HG03575 (cell line): ENCODE measurements around the gene SIMC1.

Source experiments
- ATAC-seq: cut with Tn5 transposase; IDR thresholded peaks from one replicate; pipeline ENCODE4 v1.9.1; 2021; ENCODE audit not compliant: unreplicated experiment, insufficient number of reproducible peaks, low FRiP score; ENCODE audit errors: extremely low read depth

SIMC1 gene

DNA sequence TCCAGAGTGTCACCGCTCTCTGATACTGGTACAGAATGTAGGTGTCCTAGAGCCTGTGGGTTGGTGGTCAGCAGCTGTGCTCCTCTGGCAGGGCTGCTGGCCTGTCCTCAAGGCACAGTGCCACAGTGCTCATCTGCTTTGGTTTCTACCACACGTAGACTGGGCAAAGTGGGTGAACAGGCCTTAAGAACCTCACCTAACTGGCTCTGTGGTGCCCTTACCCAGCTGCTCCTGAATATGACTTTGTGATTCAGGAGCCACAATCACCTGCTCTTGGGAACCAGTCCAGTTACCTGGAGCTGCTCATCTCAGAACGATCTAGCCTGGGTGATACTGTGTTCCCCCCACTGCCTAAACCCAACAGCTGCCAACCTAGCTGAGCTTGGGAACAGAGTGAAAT, 143.8 kb downstream of the SIMC1 start:
- no peak for ATAC-seq

DNA sequence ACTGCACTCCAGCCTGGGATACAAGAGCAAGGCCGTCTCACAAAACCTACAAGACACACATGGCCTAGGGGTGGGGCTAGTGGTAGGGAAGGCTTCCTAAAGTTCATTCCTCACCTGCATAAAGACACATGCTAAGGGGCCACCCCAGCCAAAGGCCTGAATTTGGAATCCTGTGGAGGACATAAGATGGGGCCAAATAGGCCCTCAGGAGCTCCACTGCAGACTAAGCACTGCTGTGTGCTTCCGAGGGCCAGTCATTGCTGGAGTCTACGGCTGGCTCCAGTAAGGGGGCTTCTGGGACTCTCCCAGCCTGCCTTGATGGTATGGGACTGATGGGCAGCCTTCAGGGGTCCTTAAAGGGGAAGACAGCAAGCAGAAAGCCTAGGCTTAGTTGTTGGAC, 144.5 kb downstream of the SIMC1 start:
- no peak for ATAC-seq

DNA sequence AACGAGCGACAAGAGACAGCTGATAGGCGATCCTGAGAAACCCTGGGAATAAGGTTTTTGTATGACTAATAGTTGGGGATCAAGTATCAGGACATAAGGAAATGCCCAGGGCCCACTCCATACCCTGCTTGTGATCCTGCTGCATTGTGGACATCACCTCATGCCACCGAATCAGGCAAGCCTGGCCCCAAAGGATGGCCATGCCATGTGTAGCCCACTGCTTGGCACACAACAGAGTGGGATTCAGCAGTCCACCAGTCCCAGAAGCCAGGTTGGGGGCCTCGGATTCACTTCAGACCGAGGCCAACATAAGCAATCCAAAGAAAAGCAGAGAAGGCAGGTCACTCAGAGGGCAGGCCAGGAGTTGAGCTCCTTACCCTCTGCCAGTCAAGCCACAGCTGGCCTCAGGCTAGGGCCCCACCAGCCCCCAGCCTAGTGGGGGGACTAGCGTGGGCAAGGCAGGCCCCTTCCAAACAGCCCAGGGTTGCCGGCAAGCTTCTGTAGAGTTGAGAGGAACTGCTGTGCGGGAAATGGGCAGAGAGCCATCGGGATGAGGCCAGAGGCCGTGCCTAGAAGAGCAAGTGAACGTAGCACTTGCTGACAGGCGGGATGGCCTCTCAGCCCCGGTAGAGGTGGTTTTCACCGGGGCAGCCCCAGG, 145.2 kb downstream of the SIMC1 start:
- no peak for ATAC-seq

DNA sequence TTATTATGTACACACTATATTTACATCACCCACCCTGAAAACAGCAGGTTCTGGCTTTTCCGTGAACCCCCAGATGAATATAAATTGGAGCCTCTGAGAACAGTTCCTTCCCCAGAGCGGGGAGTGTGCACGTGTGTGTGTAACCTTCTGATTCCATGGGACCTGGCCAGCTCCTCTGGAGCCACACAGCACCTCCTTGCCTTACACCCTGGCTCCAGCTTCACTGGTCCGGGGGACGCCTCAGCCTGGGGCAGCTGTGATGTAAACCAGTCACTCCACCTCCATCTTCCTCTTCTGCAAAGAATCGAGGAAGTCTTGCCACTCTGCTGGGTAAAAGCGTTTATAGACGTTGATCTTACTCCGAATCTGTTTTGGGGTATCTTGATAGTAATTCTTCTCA, 145.7 kb downstream of the SIMC1 start:
- no peak for ATAC-seq

DNA sequence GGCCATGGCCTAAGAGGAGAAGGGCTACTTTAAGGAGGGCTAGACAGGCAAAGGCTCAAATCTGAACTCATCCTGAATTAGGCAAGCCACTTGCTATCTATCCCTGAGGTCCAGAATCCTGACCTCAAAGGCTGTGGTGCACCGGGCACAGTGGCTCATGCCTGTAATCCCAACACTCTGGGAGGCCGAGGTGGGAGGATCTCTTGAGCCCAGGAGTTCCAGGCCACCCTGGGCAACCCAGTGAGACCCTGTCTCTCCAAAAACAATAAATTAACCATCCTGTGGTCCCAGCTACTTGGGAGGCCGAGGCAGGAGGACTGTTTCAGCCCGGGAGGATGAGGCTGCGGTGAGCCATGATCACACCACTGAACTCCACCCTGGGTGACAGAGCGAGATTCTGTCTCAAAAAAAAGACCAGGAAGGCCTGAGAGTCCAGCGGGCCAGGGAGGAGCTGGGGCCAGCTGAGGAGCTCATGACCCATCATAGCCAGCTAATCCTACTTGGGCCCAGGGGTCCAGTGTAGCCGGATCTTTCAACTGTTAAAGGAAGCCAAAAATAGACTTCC, 146.2 kb downstream of the SIMC1 start:
- no peak for ATAC-seq

DNA sequence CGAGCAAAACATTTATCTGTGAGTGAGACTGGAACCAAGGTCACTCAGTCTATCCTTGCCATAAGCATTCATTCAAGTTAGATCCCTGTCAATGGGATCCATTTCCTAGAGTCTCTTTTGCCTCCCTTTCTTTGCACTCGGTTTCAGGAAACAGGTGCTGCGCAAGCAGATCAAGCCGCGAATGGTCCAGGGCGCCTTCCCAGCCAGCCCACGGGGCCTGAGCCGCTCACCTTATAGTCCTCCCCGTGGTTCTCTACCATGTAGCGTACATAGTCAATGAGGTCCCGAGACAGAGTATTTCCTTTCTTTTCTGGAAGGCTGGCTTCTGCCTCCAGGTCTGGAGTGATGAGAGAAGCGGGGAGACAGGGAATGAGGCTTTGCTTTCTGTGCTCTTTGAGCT, 146.8 kb downstream of the SIMC1 start:
- ATAC-seq: no peak

DNA sequence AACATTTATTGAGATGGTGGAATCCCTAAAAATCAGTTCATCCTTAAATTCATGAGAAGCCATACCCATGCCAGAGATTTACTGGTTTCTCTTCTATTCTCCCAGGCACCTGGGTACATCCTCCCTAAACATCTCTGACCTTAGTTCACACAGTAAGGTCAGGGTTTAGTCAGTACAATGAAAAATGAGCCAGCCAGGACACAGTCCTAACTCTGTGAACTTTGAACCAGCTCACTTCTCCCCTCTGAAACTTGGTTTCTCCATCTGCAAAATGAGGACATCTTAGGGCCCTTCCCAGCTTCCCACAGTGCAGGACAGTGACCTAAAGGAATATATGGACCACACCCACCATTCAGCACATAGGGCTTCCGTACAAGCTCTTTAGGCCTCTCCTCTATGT, 148.3 kb downstream of the SIMC1 start:
- ATAC-seq: no peak

DNA sequence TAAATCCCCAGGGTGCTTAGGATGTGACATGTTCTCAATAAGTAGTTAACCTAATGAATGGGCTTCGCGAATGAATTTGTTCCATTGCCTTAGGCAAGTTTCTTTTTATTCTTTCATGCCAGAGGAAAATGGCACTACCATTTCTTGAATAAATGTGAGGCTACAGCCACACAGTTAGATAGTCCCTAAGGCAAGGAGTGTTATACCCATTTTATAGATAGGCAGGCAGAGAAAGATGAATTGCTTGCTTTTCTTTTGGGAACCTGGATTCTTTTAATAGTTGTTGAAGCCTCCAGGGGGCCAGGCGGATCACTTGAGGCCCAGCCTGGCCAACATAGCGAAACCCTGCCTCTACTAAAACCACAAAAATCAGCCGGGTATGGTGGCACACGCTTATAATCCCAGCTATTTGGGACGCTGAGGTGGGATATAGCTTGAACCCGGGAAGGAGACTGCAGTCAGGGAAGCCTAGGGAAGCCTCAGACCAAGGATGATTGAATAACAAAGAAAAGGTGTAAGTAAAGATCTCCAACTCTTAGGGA, 149.2 kb downstream of the SIMC1 start:
- no peak for ATAC-seq

DNA sequence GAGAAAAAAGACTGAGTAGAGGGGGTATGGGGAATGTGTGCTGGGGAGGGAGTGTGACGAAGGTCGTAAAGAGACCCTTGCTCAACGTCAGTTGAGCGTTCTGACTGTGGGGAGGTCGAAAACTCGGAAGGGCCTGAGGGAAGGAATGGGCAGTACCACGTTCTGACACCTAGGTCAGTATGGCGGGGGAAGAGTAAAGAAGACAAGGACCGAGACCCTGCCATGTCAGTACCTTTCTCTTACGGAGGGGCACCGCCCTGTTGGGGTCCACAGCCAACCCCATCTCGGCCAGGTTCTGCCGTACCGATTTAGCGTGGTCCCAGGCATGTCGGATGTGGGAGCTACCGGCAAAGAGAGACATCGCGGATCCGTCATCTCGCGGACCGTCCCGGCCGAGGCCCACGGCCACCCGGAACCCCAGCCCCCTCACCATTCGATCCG, 149.8 kb downstream of the SIMC1 start:
- no peak for ATAC-seq

DNA sequence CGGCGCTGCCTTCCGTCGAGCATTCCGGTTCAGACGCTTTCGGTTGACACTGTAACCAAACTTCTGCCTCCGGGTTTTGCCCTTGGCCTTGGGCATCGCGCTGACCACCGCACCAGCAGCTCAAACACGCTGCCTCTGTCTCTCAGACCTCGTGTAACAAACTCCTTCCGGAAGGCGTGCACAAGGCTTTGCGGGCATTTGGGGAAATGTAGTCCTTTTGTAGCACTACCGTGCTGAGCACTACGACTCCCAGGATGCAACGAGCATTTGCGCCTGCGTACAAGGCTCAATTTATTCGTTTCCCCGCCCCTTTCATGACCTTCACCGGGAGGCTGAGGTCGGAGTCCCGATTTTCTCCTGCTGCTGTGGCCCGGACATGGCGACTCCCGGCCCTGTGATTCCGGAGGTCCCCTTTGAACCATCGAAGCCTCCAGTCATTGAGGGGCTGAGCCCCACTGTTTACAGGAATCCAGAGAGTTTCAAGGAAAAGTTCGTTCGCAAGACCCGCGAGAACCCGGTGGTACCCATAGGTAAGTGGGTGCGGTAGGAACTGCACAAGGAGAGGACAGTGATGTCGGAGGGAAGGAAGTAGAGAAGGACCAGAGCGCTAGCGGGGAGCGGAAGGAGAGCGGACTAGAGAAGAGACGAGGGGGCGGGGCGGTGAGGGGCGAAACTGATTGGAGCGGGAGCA, 150.4 kb downstream of the SIMC1 start, which contains the start of the genes HIGD2A and NOP16:
TSS of gene HIGD2A (plus strand) at position 308 of the 691 bp plus-strand sequence. CDS start at position 377, 69 bp downstream.
TSS of gene NOP16 (minus strand) at position 155 of the 691 bp plus-strand sequence. CDS start at position 96, 59 bp downstream.
- peak; percentile 66 for ATAC-seq

DNA sequence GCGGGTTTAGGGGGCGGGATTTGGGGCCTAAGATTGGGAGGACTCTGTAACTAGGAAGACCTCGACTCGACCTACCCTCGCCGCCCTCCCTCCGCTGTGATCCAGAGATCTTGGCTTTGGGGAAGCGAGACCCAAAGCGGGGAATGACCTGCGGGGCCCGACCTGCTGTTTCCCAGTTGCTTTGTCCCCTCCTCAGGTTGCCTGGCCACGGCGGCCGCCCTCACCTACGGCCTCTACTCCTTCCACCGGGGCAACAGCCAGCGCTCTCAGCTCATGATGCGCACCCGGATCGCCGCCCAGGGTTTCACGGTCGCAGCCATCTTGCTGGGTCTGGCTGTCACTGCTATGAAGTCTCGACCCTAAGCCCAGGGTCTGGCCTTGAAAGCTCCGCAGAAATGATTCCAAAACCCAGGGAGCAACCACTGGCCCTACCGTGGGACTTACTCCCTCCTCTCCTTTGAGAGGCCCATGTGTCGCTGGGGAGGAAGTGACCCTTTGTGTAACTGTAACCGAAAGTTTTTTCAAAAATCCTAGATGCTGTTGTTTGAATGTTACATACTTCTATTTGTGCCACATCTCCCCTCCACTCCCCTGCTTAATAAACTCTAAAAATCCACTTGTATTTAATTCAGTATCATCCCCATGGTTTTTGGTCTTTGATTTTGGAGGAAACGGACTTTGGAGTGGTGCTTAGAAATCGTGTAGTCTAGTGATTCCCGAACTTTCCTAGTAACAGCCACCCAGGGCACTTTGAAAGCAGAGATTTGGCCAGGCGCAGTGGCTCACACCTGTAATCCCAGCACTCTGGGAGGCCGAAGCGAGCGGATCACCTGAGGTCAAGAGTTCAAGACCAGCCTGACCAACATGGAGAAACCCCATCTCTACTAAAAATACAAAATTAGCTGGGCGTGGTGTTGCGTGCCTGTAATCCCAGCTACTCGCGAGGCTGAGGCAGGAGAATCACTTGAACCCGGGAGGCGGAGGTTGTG, 151.2 kb downstream of the SIMC1 start:
- peak; percentile 8 for ATAC-seq

DNA sequence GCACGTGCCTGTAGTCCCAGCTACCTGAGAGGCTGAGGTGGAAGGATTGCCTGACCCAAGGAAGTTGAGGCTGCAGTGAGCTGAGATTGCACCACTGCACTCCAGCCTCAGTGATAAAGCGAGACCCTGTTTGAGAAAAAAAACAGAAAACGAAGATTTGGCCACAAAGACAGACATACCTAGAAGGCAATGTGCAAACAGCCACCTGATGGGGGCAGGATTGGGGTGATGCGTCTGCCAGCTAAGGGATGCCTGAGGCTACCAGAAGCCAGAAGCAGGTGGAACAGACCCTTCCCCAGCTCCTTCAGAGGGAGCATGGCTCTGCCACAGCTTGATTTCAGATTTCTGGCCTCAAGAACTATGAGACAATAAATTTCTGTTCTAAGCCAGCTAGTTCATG, 153.3 kb downstream of the SIMC1 start:
- no peak for ATAC-seq

DNA sequence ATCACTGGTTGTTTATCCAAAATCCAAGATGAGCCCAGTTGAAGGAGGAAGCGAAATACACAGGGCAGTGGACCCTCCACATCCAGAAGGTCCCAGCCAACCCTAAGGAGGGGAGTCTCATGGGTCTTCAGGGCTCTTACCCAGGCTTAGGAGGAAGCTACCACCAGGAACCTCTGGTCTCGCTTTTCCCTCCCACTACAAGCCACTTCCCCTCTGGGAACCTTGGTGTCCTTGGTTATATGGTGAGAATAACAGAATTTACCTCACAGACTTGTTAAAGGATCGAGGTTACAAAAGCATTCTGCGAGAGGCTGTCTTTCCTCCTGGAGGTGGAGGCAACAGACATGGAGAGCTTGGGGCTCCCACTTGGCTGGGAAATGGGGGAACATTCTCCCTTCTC, 153.8 kb downstream of the SIMC1 start:
- no peak for ATAC-seq

DNA sequence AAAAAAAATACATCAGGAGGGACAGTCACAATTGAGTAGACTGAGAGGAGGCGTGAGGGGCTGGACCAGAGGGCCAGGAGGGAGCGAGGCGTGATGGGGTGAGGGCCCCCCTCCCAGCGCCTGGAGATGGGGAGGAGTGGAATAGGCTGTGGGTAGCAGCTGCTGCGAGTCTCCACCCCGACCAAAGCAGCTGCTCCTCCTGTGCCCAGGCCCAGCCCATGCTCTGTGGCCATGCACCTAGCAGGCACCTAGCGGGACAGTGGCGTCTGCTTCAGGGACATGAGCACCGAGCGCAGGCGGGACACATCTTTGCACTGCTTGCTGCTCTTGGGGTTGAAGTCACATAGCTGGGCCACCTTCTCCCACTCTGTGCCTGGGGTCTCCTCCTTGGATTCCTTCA, 154.3 kb downstream of the SIMC1 start:
- ATAC-seq: no peak

DNA sequence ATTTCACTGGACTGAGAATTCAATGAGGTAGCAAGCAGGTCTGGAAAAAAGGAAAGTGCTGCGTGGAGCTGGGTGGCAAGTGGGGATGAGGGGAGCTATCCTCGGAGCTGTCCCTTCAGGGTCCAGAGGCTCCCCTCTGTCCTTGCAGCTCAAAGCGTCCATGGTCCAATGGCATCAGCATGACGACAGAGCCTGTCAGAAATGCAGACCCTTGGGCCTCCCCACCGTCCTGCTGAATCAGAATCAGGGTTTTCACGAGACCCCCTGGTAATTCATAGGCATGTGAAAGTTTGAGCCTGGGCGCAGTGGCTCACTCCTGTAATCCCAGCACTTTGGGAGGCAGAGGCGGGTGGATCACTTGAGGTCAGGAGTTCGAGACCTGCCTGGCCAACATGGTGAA, 155.9 kb downstream of the SIMC1 start:
- ATAC-seq: no peak

DNA sequence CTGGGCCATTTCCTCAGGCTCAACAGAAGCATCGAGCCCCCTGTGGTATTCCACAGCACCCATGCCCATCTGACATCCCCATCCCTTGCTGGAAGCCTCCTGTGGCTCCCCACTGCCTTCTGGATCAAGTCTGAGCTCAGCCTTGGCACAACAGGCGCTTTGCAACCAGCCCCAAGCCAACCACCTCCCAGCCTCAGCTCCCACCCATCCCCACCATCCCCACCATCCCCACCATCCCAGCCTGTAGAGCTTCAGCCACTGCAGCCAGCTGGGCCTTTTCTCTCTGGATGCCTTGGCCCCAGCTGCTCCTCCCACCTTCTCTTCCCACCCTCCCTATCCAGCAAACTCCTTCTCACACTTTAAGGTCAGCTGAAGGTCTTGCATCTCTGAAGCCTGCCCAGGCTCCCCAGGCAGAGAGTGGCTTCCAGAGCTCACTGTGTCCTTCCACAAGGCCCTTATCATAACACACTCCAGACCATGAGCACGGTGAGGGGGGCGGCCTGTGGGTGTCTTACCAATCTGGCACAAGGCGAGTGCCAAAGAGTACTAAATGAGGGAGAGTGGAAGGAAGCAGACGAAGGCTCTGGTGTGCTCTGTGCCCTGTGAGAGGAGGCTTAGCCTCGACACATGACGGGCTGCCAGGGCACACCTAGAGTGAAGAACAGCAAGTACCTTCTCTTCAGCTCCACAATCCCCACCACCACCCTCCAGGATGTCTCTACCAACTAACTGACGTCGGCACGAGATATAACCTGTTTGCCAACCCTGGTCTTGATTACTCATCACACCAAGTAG, 156.9 kb downstream of the SIMC1 start:
- ATAC-seq: no peak
